Testis (tissue), 2 donors: ENCODE data around the gene NDUFAF2.

Source experiments
- CTCF ChIP-seq, 3 experiments: fragments of 450-650 bp in 2 of 3; fragments of 200-600 bp in 1 of 3; sonication (generic) in 1 of 3; IDR thresholded peaks; one replicate each; pipeline ENCODE4 v1.5.1; 2016 to 2019; ENCODE audit warnings: antibody characterized with exemption in 3 of 3, mild to moderate bottlenecking in 2 of 3, moderate library complexity in 1 of 3
- POLR2A ChIP-seq: fragments of 450-650 bp; IDR thresholded peaks from one replicate; pipeline ENCODE4 v1.6.1; 2017; ENCODE audit warnings: antibody characterized with exemption, mild to moderate bottlenecking, moderate library complexity

GRCh38 chr5:61183538-61183937 is 238.5 kb downstream of the NDUFAF2 start:
- TF ChIP-seq CTCF (IDR thresholded peaks at IDR 0.05): no peak
- no peak for TF ChIP-seq POLR2A
